ENCODE results near the gene RNF207. TPM values are rescaled to one million over a fixed set of nuclear protein-coding genes. Genes with fewer than 3 reads are reported as not detected.
A peak's percentile ranks its signal among the peaks of the same experiment; 100 is the strongest.

The RNF207 gene
- total and polyA plus RNA-seq, 2 donors (not counting 3 experiments of a cell fraction or from before 2014, with no cell fraction given), result 3.2 to 8.2 TPM

DNA sequence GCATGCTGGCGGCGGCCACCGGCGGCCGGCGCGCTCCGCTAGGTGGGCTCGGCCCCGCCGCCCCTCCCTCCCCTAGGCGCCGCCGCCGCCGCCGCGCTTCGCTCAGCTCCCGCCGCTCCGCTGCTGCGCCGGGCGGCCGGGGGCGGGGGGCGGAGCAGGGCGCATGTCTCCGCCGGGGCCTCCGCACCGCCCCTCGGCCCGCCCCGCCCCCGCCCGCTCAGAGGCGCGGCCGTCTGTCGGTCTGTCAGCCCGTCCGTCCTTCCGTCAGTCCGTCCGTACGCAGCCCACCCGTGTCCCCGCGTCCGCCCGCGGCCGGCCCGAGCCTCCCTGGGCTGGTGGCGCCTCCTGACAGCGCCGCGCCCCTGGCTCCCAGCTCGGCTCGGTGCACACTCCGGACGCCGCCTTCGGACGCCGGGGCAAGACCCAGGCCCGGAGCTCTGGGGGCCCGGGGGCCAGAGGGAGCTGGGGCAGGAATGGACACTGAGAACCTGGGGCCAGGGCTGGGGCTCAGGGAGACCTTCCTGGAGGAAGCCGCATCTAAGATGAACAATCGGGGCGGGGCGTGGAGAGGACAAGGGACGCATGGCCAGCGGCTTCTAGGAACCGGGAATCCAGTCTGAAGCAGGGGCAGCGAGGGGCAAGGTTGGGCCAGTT lies 55.2 kb downstream of the RNF207 start, which contains the start of gene GPR153:
TSS of gene GPR153 (minus strand) at position 138 of the 654 bp plus-strand sequence. CDS start 6,193 bp downstream, outside the sequence.
- FAIRE-seq (no peak), DNase-seq (ENCODE audit: low read depth, low spot score) (peak; percentile 15)
- H3K79me2 ChIP-seq (ENCODE audit: control insufficient read depth, insufficient read depth, low read length), result no peaks in the 10 kb centered on the region
- no peaks in the 10 kb centered on the region for H3K9me1 ChIP-seq (replicated peaks; ENCODE audit: control insufficient read depth, extremely low read depth, insufficient read depth, low read length)
- no peaks in the 10 kb centered on the region for H3K9me3 ChIP-seq (replicated peaks; ENCODE audit: control insufficient read depth, insufficient read depth, low read length)
- ChIA-PET POLR2A (no interaction called here), CTCF (interaction anchor here (0.9 to 3.6 kb wide), 5 partner anchors 11 to 56 kb away, joined by 3 to 13 read pairs (median 3); no protein-coding TSS in a partner anchor)
- no peak within 1 kb of the TSS for H3K9ac ChIP-seq (replicated peaks; ENCODE audit: extremely low read depth, insufficient read depth, low read length)
- peak within 1 kb of the TSS; percentile 63 for H2AFZ ChIP-seq (ENCODE audit: low read depth, low read length)
- H3K4me3 ChIP-seq (replicated peaks in 1 of 3; ENCODE audit: insufficient read depth in 1 of 3, low read depth in 1 of 3, low read length in 3 of 3), result peak within 1 kb of the TSS; percentile 24 to 55 (median 34)
- H4K20me1 ChIP-seq (replicated peaks; ENCODE audit: control insufficient read depth, extremely low read depth, insufficient read depth, low read length), result no peaks in the 10 kb centered on the region
- peak within 1 kb of the TSS; percentile 38 for H3K4me2 ChIP-seq (ENCODE audit: insufficient read depth, low read length)
- H3K27ac ChIP-seq (ENCODE audit: insufficient read depth, low read depth, low read length), result no peak within 1 kb of the TSS
- no TSS peak for BruUV-seq (replicated peaks)
- dilution Hi-C loops (cut with MboI; ENCODE audit: extremely low pct_ligation_motif_present, low sequenced_read_pairs), result no loop called here
- TF ChIP-seq POLR2AphosphoS5 (IDR thresholded peaks at IDR 0.05; ENCODE audit: insufficient read depth, low read depth, low read length) (peak; percentile 38), MYC (IDR thresholded peaks at IDR 0.05; ENCODE audit: low read depth, low read length) (no peak)
- intact Hi-C loops (cut with micrococcal nuclease), result loop anchor here (1.0 to 5.0 kb wide), 3 partner anchors 15 to 161 kb away; partner anchors contain the start of gene ESPN
- no peaks in the 10 kb centered on the region for H3K36me3 ChIP-seq (ENCODE audit: control insufficient read depth in 2 of 2, extremely low read depth in 1 of 2, insufficient read depth in 2 of 2, low read length in 2 of 2)
- no peaks in the 10 kb centered on the region for H3K4me1 ChIP-seq (ENCODE audit: control insufficient read depth, extremely low read depth, insufficient read depth, low read length)
- H3K27me3 ChIP-seq (ENCODE audit: control insufficient read depth in 2 of 2, insufficient read depth in 2 of 2, low read length in 2 of 2), result no peaks in the 10 kb centered on the region

- H2AFZ ChIP-seq (ENCODE audit: low read depth, low read length), result peak overlapping the region; percentile 63
- POLR2A ChIA-PET, result no interaction called here
These were observed 55.7 kb downstream of the RNF207 start for GRCh38 chr1:6261615-6261995.

More at GRCh38 chr1:6261615-6261995, 55.7 kb downstream of the RNF207 start:
- peak overlapping the region in 1 of 3 experiments; percentile 24 for H3K4me3 ChIP-seq (replicated peaks in 1 of 3; ENCODE audit: insufficient read depth in 1 of 3, low read depth in 1 of 3, low read length in 3 of 3)
- CTCF ChIA-PET, result interaction anchor here (0.9 to 3.6 kb wide), 3 partner anchors 14 to 17 kb away, joined by 3 to 13 read pairs (median 3); no protein-coding TSS in a partner anchor
- H3K9me1 ChIP-seq (replicated peaks; ENCODE audit: control insufficient read depth, extremely low read depth, insufficient read depth, low read length), result no peaks in the 10 kb centered on the region
- H4K20me1 ChIP-seq (replicated peaks; ENCODE audit: control insufficient read depth, extremely low read depth, insufficient read depth, low read length), result no peaks in the 10 kb centered on the region
- DNase-seq (ENCODE audit: low read depth, low spot score) (no peak), FAIRE-seq (no peak)
- TF ChIP-seq FOS (IDR thresholded peaks at IDR 0.05; ENCODE audit: borderline replicate concordance, insufficient read depth, low read length) (no peak), JUN (IDR thresholded peaks at IDR 0.05; ENCODE audit: borderline replicate concordance, insufficient read depth, insufficient read length, low read depth) (no peak), MYC (IDR thresholded peaks at IDR 0.05; ENCODE audit: low read depth, low read length) (no peak), CTCF (IDR thresholded peaks at IDR 0.05; ENCODE audit: extremely low read depth in 1 of 2, insufficient read depth in 1 of 2, low read depth in 1 of 2, low read length in 2 of 2) (no peak), POLR2A (IDR thresholded peaks at IDR 0.05; ENCODE audit: low read depth, low read length) (no peak), GATA2 (IDR thresholded peaks at IDR 0.05; ENCODE audit: insufficient read depth, insufficient read length, low read depth, low read length) (no peak), EZH2 (IDR thresholded peaks at IDR 0.05; ENCODE audit: borderline replicate concordance, low read depth, low read length, severe bottlenecking) (no peak), MAX (IDR thresholded peaks at IDR 0.05; ENCODE audit: insufficient read depth, insufficient read length) (no peak)
- dilution Hi-C loops (cut with MboI; ENCODE audit: extremely low pct_ligation_motif_present, low sequenced_read_pairs), result no loop called here
- H3K27me3 ChIP-seq (ENCODE audit: control insufficient read depth in 2 of 2, insufficient read depth in 2 of 2, low read length in 2 of 2), result no peaks in the 10 kb centered on the region
- BruUV-seq (replicated peaks), result no TSS peak
- no peak overlapping the region for H3K9ac ChIP-seq (replicated peaks; ENCODE audit: extremely low read depth, insufficient read depth, low read length)
- H3K9me3 ChIP-seq (replicated peaks; ENCODE audit: control insufficient read depth, insufficient read depth, low read length), result no peaks in the 10 kb centered on the region
- peak overlapping the region; percentile 38 for H3K4me2 ChIP-seq (ENCODE audit: insufficient read depth, low read length)
- no peaks in the 10 kb centered on the region for H3K4me1 ChIP-seq (ENCODE audit: control insufficient read depth, extremely low read depth, insufficient read depth, low read length)
- H3K36me3 ChIP-seq (ENCODE audit: control insufficient read depth in 2 of 2, extremely low read depth in 1 of 2, insufficient read depth in 2 of 2, low read length in 2 of 2), result no peaks in the 10 kb centered on the region
- no peak overlapping the region for H3K27ac ChIP-seq (ENCODE audit: insufficient read depth, low read depth, low read length)
- intact Hi-C loops (cut with micrococcal nuclease), result loop anchor here (5.0 kb wide), 2 partner anchors 81 to 161 kb away; partner anchors contain the start of gene ESPN
- H3K79me2 ChIP-seq (ENCODE audit: control insufficient read depth, insufficient read depth, low read length), result no peaks in the 10 kb centered on the region

All from endothelial cell of umbilical vein (primary cell).